NK-92 (cell line): ENCODE measurements around the gene SLC47A1.

ENCODE experiments used
- DNase-seq: peaks from one replicate; lab custom pipeline; 2025; ENCODE audit not compliant: unreplicated experiment; lab: John Stamatoyannopoulos, UW

Gene SLC47A1

DNA sequence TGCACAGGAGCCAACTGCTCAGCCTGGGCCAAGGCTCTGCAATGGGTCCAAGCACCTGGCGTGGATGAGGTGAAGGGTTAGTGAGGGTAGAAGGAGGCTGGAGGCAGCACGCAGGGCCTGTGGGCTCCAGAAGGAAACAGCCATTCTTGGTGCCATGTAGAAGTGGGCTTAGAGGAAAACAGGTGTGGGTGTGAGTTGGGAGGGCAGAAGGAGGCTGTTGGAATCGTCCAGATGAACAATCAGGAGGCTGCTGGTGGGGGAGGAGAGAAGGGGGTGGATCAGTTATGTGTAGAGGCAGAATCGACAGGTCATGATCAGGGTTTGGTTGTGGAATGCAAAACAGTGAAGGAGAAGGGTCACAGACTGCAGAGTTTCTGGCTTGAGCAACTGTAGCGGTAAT, 63.2 kb downstream of the SLC47A1 start:
- no peak for DNase-seq

DNA sequence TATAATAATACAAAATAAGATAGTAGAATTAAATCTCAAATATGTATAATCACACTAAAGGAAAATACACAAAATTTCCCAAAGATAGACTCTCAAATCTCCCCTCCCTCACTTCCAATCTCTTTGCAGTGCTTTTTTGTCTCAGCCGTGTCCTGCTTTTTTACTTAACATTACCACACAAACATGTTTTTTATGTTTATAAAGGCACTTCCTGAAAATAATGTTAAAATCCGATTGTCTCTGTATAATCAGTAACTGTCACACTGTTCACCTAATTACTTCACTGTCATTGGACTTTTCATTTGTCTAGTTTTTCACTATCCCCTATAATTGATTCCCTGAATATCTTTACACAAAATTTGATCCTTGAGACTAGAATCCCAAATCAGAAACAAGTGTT, 76.7 kb downstream of the SLC47A1 start:
- DNase-seq = no peak

DNA sequence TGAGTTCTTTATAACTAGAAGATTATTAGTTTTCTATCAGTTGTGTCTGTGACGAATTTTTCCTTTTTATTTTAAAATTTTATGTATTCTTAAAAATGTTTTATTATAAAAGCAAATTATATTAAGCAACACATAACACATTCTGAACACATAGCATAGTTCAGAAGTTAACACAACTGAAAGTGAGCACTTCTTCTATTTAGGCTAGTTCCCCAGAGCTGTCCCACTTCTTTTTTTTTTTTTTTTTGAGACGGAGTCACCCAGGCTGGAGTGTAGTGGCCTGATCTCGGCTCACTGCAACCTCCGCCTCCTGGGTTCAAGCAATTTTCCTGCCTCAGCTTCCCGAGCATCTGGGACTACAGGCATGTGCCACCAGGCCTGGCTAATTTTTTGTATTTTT, 77.2 kb downstream of the SLC47A1 start:
- no peak for DNase-seq

DNA sequence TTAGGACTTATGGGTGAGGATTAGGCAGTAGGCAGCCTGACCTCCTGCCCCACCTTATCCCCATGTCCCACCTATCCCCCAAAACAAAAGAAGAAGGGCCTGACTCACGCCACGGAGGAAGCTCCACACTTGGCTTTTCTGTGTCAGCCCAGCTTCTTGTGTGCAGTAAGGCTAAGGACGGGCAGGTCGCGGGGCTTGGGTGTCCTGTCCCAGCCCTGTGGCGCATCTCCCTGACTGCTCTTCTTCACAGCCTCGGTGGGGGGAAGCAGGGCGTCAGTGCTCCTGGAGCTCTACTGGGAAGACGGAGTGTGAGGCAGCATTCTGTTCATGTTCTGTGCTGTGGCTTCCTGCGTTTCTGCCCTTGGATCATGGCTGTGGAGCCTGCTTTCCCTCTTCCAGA, 80.3 kb downstream of the SLC47A1 start:
- DNase-seq = no peak

DNA sequence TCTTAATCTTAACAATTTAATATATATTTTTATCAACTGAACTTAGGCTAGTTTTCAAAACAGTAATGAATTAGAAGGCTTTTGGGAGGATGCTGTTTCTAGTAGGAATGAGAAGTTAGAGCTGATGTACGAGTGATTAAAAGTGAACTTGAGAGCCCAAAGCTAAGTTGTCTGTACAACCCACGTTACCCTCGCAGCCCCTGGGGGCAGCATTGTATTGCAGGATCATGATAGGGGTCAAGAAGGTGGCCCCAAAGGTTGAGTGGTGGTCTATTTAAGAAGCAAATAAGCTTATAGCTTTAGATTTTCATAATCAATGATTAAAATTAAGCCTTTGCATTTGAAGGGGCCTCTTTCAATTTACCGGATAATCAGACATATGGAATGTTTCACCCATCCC, 81.2 kb downstream of the SLC47A1 start:
- DNase-seq = no peak

DNA sequence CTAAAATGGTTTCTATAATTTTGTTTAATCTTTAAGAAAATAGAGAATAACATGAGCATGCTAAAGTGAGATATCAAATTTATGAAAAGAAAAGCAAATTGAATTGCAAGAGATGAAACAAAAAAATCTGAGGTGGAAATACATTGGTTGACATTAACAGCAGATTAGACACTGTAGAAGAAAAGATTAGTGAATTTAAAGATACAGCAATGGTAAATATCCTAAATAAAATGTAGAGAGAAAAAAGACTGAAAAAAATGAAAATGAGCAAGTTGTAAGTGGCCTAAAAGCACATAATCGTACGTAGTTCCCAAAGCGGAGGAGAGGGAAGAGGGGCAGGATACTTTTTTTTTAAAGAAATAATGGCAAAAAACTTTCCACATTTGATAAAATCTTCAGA, 84.4 kb downstream of the SLC47A1 start:
- DNase-seq = no peak

DNA sequence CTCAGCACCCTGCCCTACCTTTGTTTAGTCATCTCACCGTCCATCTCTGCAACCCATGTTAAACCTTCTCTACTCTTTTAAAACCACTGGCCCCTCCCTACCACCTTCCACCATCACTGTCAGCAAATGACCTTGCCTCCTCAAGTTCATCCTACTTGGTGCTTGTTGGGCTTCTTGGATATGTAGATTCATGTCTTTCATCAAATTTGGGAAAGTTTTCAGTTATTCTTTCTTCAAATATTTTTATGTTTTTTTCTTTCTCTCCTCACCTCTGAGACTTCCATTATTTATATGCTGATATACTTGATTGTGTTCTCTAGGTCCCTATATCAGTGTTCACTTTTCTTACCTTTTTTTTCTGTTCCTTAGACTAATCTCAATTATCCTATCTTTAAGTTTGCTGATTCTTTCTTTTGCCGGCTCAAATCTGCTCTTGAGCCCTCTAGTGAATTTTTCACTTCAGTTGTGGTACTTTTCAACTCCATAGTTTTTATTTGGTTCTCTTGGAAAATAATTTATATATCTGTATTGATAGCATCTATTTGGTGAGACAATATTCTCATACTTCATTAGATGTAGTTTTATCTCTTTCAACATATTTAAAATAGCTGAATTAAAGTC, 86.2 kb downstream of the SLC47A1 start:
- no peak for DNase-seq

DNA sequence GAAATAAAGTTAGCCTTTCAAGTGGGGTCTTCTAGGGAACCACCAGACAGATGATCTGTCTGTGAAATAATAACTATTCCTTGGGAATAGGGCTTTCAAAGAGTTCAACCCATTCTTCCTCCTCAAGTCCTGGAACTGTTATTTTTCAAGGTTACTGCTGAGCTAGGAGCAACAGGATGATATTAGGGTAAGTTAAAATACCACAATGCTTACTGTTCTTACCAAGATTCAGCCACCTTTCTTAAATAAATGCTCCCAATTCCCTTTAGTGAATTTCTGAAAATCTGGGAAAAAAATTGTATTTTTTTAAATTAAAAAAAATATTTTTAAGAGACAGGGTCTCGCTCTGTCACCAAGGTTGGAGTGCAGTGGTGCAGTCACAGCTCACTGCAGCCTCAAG, 88.0 kb downstream of the SLC47A1 start:
- DNase-seq = no peak

DNA sequence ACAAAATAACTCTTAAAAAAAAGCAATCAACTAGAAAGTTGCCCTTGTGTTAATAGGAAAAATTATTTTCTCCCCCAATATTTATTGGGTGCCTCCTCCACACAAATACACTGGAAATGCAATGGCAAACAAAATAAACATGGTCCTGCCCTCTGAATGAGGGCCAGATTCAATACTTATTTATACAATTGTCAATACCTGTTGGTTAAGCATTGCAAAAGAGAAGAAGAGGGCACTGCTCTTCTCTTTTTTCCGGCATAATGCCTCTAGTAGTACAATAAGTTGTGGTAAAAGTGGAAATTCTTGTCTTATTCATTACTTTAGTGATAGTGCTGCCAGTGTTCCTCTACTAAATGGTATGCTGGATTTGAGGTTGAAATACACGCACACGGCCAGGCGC, 92.4 kb downstream of the SLC47A1 start:
- no peak for DNase-seq
